T47D (cell line): ENCODE results near the gene FAM110D.

Experiments
- DNase-seq, 2 experiments: peaks; one replicate each; pipeline versions ENCODE4 v3.0.0 to v3.0.0-alpha.2; 2011 to 2012; ENCODE audit warnings: low read depth in 1 of 2, low spot score in 1 of 2
- JUND ChIP-seq: IDR thresholded peaks from 2 replicates; pipeline ENCODE4 v1.6.1; 2012; ENCODE audit warnings: low read depth
- in situ Hi-C: cut with HindIII; loops from 2 replicates; pipeline ENCODE4 v1.10.0; 2016; ENCODE audit warnings: low sequenced_read_pairs, low pct_unique_long_range_greater_than_20kb

FAM110D gene

GRCh38 chr1:26189751-26190275 is 30.9 kb downstream of the FAM110D start:
- TF ChIP-seq JUND: no peak
- no peak for DNase-seq
- in situ Hi-C loops: no loop called here

- in situ Hi-C loops: no loop called here
- no peak for DNase-seq
- no peak for TF ChIP-seq JUND
Measured at GRCh38 chr1:26190373-26190987, 31.6 kb downstream of the FAM110D start, which contains the start of gene CATSPER4. CATSPER4 (plus strand) TSS chr1:26190602; CDS start chr1:26190628, 26 bp downstream.

- no peak for DNase-seq
- TF ChIP-seq JUND: no peak
- in situ Hi-C loops: no loop called here
Measured at GRCh38 chr1:26191739-26192138, 32.9 kb downstream of the FAM110D start.

DNA sequence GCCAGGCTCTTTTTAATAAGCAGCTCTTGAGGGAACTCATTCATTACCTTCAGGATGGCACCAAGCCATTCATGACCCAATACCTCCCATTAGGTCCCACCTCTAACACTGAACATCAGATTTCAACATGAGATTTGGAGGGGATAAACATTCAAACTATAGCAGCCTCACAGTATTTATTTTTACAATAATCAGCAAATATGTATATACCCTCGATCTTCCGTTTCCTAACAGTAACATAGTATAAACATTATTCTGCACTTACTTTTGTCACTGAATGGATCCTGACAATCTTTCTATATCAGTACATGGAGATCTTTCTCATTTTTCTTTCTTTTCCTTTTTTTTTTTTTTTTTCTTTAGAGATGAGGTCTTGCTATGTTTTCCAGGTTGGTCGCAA is 36.9 kb downstream of the FAM110D start:
- no peak for DNase-seq
- in situ Hi-C loops: no loop called here
- no peak for TF ChIP-seq JUND

DNA sequence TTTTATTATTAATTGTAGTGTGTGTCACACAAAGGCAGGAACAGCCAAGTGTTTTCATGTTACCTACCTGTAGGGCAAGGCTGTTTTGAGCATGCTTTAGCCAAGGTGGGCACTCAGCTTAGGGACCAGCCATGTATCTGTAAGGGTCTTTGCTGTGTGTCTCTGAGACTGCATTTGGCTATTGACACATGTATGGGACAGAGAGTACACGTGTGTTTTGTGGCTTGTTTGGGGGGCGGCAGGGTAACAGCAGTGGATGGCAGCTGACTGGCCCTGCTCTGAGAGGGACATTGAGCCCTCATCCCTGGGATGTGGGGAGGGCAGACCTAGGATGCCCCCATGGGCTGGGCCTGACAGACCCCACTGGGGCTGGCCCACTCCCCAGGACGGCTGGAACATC is 38.4 kb downstream of the FAM110D start:
- DNase-seq: no peak
- no peak for TF ChIP-seq JUND
- in situ Hi-C loops: no loop called here

DNA sequence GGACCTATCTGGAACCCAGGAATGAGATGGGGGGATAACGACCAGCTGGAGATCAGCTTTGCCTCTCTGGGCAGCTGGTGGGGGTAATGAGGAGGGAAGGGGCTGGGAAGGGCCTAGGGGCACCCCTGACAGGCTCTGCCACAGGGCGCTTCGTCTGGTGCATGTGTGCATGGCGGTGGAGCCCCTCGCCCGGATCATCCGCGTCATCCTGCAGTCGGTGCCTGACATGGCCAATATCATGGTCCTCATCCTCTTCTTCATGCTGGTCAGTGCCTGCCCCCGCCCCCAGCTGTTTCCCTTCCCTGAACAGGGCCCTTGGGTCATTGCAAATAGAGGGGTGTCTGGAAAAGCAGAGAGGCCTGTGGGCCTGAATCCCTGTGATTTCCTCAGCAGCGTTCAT is 38.9 kb downstream of the FAM110D start:
- no peak for TF ChIP-seq JUND
- no peak for DNase-seq
- in situ Hi-C loops: no loop called here

GRCh38 chr1:26200413-26200812 is 41.5 kb downstream of the FAM110D start:
- no peak for DNase-seq
- no peak for TF ChIP-seq JUND
- in situ Hi-C loops: no loop called here

GRCh38 chr1:26203642-26204318 is 44.9 kb downstream of the FAM110D start:
- in situ Hi-C loops: no loop called here
- DNase-seq: no peak
- no peak for TF ChIP-seq JUND

- no peak for TF ChIP-seq JUND
- in situ Hi-C loops: no loop called here
- DNase-seq: no peak
Measured at GRCh38 chr1:26210147-26210870, 51.4 kb downstream of the FAM110D start.

DNA sequence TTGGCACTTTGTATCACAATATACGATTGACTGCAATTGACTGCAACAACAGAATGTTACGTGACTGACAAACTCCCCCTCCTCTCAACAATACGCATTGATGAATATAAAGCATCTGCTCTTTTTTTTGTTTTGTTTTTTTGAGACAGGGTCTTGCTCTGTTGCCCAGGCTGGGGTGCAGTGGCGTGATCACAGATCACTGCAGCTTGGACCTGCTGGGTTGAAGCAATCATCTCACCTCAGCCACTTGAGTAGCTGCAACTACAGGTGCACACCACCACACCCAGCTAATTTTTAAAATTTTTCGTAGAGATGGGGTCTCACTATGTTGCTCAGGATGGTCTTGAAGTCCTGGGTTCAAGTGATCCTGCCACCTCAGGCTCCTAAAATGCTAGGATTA is 53.8 kb downstream of the FAM110D start:
- in situ Hi-C loops: no loop called here
- no peak for TF ChIP-seq JUND
- DNase-seq: no peak

- TF ChIP-seq JUND: no peak
- DNase-seq: no peak
- in situ Hi-C loops: no loop called here
Measured at GRCh38 chr1:26213335-26213905, 54.5 kb downstream of the FAM110D start.
